Body of pancreas (tissue), 4 donors: ENCODE results near the gene VPS37B. TPM values are rescaled to one million over a fixed set of nuclear protein-coding genes. Genes with fewer than 3 reads are reported as not detected.

ENCODE experiments used
- ATAC-seq: fragments of 150-250 bp; one replicate; pipeline ENCODE4 v1.9.1; 2016
- DNase-seq, 4 donors: peaks; one replicate each; pipeline ENCODE4 v3.0.0-alpha.2; 2019
- H3K27ac ChIP-seq, 4 donors: fragments of 200-600 bp; sonication (generic); 1 replicate in 3 of 4; 2 replicates in 1 of 4; pipeline versions ENCODE4 v1.5.1 to v1.6.1; 2016 to 2019; ENCODE audit warnings: mild to moderate bottlenecking in 1 of 4, mixed read lengths in 1 of 4, moderate library complexity in 1 of 4
- H3K27me3 ChIP-seq, 2 donors: fragments of 200-600 bp; sonication (generic); one replicate each; pipeline ENCODE4 v1.6.0; 2016; ENCODE audit warnings: mild to moderate bottlenecking in 1 of 2
- H3K36me3 ChIP-seq, 2 donors: fragments of 200-600 bp; sonication (generic); replicated peaks in 1 of 2; 2 replicates each; pipeline ENCODE4 v1.5.1; 2016; ENCODE audit warnings: low read depth in 2 of 2; ENCODE audit not compliant: insufficient read depth in 1 of 2
- H3K4me1 ChIP-seq: fragments of 200-600 bp; sonication (generic); one replicate; pipeline ENCODE4 v1.6.0; 2016
- H3K4me3 ChIP-seq, 2 donors: fragments of 200-600 bp; sonication (generic); 1 replicate in 1 of 2; 2 replicates in 1 of 2; pipeline ENCODE4 v1.5.1; 2016 to 2019
- H3K9me3 ChIP-seq, 3 donors: fragments of 200-600 bp; sonication (generic); 1 replicate in 2 of 3; 2 replicates in 1 of 3; pipeline ENCODE4 v1.5.1; 2016
- CTCF ChIP-seq, 7 experiments: fragments of 450-650 bp in 4 of 7; fragments of 200-600 bp in 3 of 7; sonication (generic) in 3 of 7; IDR thresholded peaks; one replicate each; pipeline ENCODE4 v1.5.1; 2016 to 2019; ENCODE audit warnings: antibody characterized with exemption in 7 of 7
- POLR2A ChIP-seq, 3 donors: fragments of 450-650 bp; IDR thresholded peaks; one replicate each; pipeline ENCODE4 v1.6.1; 2016; ENCODE audit warnings: antibody characterized with exemption in 3 of 3, mild to moderate bottlenecking in 2 of 3
- WGBS, 2 donors: methylation state at CpG; one replicate each; pipeline ENCODE4 v1.1.5; 2017; 5-methylcytosine and 5-hydroxymethylcytosine counted together
- intact Hi-C: fragments of 100-400 bp; cut with DNase I; formaldehyde crosslinking; loops from one replicate; pipeline ENCODE4 v1.15.1; 2023
- total RNA-seq, 2 donors: library from RNA; depleted of rRNA; stranded (reverse); fragments of >200 nt; gene quantifications; one replicate each; pipeline ENCODE4 v1.1.0, GENCODE V29; 2016

VPS37B gene
- total RNA-seq, 2 donors from 2014 or later = 18.7 to 46.8 TPM

GRCh38 chr12:122850695-122851350 lies 45.1 kb downstream of the VPS37B start:
- 85 to 91% methylated on average over 18 to 19 of the region's 27 CpGs for WGBS, 2 donors
- H3K36me3 ChIP-seq = peaks cover 7 to 26% of the 10 kb centered on the region in 2 donors
- DNase-seq = no peak

GRCh38 chr12:122850048-122850445 lies 45.9 kb downstream of the VPS37B start:
- intact Hi-C loops = no loop called here
- Histone ChIP-seq H3K4me3 (no peak overlapping the region), H3K9me3 (no peaks in the 10 kb centered on the region), H3K4me1 (peaks cover 15% of the 10 kb centered on the region), H3K36me3 (peaks cover 7 to 19% of the 10 kb centered on the region in 2 donors), H3K27ac (no peak overlapping the region), H3K27me3 (no peaks in the 10 kb centered on the region)
- WGBS, 2 donors = 87 to 94% methylated on average over 3 to 8 of the region's 14 CpGs
- no peak for ATAC-seq
- no peak for TF ChIP-seq CTCF (IDR thresholded peaks at IDR 0.05)
- no peak for TF ChIP-seq POLR2A (IDR thresholded peaks at IDR 0.05)
- DNase-seq = no peak

More at GRCh38 chr12:122850695-122851350, 45.1 kb downstream of the VPS37B start:
- no peak overlapping the region for H3K27ac ChIP-seq
- intact Hi-C loops = no loop called here
- H3K4me1 ChIP-seq = peaks cover 9% of the 10 kb centered on the region
- no peaks in the 10 kb centered on the region for H3K9me3 ChIP-seq
- TF ChIP-seq POLR2A (IDR thresholded peaks at IDR 0.05) (no peak), CTCF (IDR thresholded peaks at IDR 0.05) (no peak)
- no peaks in the 10 kb centered on the region for H3K27me3 ChIP-seq
- no peak overlapping the region for H3K4me3 ChIP-seq
- ATAC-seq = no peak

GRCh38 chr12:122849352-122850047 lies 46.4 kb downstream of the VPS37B start:
- intact Hi-C loops = loop anchor here (5.0 kb wide), 1 partner anchor 57 kb away; no protein-coding TSS in a partner anchor
- H3K9me3 ChIP-seq = no peaks in the 10 kb centered on the region
- peaks cover 7 to 19% of the 10 kb centered on the region in 2 donors for H3K36me3 ChIP-seq
- WGBS, 2 donors = 84 to 91% methylated on average over 20 to 26 of the region's 26 CpGs
- peaks cover 21% of the 10 kb centered on the region for H3K4me1 ChIP-seq
- ATAC-seq (no peak), DNase-seq (no peak)
- no peaks in the 10 kb centered on the region for H3K27me3 ChIP-seq
- TF ChIP-seq POLR2A (IDR thresholded peaks at IDR 0.05) (no peak), CTCF (IDR thresholded peaks at IDR 0.05) (no peak)
- H3K27ac ChIP-seq = no peak overlapping the region
- H3K4me3 ChIP-seq = no peak overlapping the region

GRCh38 chr12:122848471-122849351 lies 47.2 kb downstream of the VPS37B start:
- ATAC-seq (no peak), DNase-seq (no peak)
- H3K9me3 ChIP-seq = no peaks in the 10 kb centered on the region
- TF ChIP-seq POLR2A (IDR thresholded peaks at IDR 0.05) = no peak
- no peak for TF ChIP-seq CTCF (IDR thresholded peaks at IDR 0.05)
- 75 to 86% methylated on average over 4 to 33 of the region's 36 CpGs for WGBS, 2 donors
- intact Hi-C loops = loop anchor here (5.0 kb wide), 1 partner anchor 56 kb away; no protein-coding TSS in a partner anchor
- peaks cover 29% of the 10 kb centered on the region for H3K4me1 ChIP-seq
- H3K27ac ChIP-seq = no peak overlapping the region
- peaks cover 7 to 13% of the 10 kb centered on the region in 2 donors for H3K36me3 ChIP-seq
- no peaks in the 10 kb centered on the region for H3K27me3 ChIP-seq
- H3K4me3 ChIP-seq = no peak overlapping the region
